A172 (cell line): ENCODE results near the gene HMCN1. TPM values are rescaled to one million over a fixed set of nuclear protein-coding genes. Genes with fewer than 3 reads are reported as not detected.

Experiments
- DNase-seq: peaks from one replicate; pipeline ENCODE4 v3.0.0-alpha.2; 2015; ENCODE audit warnings: low spot score
- total RNA-seq: library from RNA; depleted of rRNA; stranded (reverse); fragments of >200 nt; shearing (Covaris generic); gene quantifications from 2 replicates; pipeline ENCODE4 v1.2.3, GENCODE V29; 2014; rRNA removed

Gene HMCN1
- 0.55 and 1.6 TPM in 2 replicates for total RNA-seq

DNA sequence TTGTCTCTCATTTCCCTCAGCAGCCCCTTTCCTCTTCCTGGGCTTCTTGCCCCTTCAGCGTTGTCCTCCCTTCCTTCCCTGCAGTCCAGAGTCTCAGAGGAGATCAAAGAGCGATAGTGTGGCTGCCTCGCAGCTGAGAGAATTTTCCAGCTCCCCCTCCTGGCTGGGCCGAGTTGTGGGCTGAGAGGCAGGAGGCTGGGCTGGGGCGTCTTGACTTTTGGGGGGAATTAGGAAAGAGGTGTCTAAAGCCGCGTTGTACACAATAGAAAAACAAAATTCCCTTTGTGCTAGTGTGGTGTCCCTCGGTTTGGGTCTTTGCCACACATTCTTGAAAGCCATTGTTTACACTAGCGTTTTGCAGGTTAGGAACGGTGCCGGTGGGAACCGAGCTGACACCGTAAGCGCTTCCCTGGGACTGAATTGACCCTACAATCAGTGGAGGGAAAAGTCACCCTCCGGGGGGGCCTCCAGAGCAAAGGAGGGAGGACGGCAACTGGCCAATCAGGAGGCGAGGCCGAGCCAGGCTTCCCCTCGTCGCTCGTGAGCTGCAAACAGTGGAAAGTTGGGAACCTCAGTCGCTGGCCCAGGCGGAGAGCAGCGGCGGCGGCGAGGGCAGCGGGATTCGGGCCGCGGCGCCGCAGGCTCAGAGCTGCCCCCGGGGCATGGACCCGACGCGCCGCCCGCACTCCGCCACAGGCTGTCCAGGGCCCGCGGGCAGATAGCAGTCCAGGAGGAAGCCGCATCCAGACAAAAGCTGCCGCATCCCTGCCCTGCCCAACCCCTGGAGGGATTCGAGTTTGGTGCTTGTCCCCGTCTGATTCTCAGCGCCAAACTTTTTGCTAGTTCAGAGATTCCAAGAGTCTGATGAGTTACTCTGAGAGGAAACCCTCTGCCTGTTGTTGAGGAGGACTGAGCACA lies at the start of gene HMCN1:
Gene HMCN1 (plus strand): TSS at position 574 of the 918 bp plus-strand sequence. CDS start 389 bp downstream, outside the sequence.
- DNase-seq: peak; percentile 61

DNA sequence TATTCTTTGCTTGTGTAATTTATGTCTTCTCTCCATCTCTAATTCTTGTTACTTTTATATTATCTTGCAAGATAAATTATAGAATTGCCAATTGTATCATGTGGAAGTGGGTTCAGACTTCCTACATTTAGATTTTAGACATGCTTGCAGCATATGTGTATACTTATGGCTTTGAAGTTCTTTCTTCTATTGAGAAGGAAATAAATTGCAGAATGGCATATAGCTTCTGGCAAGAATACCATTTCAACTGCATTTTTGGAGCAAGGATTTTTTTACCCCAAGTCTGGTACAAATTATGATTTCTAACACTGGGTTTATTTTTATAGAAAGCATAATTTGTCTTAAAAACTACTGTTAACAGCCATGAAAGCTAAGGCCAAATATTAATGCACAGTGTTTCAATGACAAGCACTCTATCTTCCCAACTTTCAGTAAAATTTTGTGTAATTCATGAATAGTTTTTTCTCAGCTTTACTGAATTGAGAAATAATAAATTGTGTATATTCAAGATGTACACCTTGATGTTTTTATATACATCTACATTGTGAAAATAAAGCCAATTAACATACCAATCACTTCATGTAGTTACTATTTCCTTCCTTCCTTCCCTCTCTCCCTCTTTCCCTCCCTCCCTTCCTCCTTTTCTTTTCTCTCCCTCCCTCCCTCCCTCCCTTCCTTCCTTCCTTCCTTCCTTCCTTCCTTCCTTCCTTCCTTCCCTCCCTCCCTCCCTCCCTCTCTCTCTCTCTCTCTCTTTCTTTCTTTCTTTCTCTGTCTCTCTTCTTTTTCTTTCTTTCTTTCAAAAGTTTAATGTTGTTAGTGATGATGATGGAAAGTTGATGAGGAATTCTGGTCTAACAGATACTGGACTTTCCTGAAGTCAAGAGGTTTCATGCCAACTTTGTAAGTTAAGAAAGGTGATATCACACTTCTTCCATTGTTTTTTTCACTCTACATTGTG lies 47.1 kb upstream of the HMCN1 start:
- DNase-seq: no peak

DNA sequence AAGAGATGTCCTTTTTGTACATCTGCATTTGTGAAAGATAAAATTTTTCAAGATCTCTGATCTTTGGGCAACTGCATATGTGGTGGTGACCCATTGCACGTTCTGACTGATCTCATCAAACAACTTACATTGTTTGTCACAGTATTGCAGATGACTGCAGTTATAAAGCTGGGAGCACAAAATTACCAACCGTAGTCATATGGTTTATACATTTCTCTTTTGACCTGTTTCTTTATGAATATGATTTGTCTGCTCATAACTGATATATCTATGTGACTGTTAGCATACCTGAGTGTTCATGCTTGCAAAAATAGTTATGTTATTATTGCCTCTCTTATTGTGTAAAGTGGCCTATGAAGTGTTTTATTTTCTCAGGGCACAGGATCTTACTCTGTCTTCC lies 43.7 kb upstream of the HMCN1 start:
- DNase-seq: no peak

DNA sequence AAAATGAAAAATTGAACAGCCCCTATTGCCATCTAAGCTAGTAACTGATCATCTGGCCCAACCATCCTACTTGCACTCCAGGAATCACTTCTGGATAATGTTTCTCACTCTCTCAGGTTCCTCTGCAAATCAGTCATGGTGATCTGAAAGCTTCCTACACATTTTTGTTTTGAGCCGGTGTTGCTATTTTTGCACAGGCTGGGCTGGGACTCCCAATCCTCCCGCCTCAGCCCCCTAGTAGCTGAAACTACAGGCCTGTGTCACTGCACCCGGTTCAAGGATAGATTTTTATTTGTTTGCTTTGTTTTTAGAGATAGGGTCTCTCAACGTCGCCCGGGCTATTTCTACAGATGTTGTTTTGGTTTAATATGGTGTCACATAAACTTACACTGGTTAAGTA lies 40.5 kb upstream of the HMCN1 start:
- no peak for DNase-seq

DNA sequence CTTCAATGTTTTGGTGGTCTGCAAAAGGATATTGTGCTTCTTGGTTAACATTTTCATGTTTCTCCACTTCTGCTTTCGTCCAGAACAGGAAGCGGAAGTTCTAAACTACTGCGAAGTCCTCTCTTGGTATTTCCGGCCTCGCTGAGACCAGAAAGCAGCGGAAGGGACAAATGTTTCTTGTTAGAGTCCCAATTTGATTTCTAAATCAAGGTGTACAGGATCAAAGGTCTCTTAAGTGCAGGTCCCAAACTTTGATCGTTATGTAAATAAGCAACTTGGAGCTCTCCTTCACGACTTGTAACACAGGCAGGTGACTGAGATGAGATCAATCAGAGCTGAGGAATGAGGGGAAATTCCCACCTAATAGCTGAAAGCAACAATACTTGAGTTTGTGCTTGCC lies 40.1 kb upstream of the HMCN1 start:
- no peak for DNase-seq

DNA sequence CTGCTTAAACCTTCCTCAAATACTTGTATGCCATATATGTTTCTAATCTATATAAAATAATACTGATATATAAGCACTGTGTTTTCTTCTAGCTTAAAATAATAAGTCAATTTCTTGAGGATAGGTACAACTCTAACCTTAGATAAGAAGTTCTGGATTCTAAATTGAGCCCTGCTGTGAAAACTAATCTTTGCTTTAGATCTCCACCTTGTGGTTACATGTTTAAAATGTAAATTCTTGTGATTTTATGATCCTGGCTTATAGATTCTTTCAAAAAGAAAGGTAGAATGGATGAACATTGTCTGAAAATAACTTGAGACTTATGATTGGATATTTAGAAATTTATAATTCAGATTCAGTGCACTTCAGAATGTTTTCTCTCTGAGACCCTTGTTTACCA lies 38.9 kb upstream of the HMCN1 start:
- no peak for DNase-seq

DNA sequence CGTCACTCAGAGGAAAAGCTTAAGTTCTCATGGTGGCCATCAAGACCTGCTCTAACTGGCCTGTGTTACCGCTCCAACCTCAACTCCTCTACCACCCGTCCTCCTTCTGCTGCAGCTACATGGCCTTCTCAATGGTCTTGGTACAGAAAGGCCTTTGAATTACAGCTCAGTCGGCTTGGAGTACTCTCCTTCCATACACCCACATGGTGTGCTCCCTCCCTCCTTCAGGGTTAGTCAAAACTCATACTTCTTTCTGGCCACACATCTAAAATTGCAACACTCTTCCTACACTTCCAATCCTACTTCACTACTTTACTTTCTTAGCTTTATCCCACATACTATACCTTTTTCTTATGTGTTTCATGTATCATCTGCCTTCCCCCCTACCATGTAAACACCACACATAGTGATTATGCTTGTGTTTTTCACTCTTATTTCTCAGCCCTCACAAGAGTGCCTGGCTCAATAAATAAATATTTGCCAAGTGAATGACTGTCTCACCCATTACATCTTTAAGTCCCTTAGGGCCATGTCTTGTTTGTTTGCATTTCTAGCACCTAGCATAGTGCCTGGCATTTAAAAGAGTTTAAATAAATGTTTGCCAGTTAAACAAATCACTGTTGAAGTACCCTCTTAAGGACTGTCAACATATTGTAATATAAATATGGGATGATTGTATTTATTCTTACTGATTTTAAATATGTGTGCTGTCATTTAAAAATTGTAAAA lies 37.6 kb upstream of the HMCN1 start:
- DNase-seq: no peak

DNA sequence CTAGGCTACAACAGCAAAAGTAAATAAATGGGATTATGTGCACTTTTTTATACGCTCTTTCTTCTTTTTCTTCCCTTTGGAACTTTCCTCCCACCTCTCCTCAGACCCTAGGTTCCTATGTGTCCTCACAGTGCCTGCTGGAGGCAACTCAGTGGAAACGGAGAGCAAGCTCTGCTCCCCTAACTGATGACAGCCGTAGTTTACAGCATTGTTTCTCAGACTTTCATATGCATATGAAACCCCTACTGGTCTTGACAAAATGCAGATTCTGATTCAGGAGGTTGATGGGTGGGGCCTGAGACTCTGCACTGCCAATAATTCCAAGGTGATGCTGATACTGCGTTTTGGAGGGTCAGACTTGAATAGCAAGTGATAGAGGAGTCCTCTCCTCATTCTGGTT lies 34.3 kb upstream of the HMCN1 start:
- DNase-seq: no peak

DNA sequence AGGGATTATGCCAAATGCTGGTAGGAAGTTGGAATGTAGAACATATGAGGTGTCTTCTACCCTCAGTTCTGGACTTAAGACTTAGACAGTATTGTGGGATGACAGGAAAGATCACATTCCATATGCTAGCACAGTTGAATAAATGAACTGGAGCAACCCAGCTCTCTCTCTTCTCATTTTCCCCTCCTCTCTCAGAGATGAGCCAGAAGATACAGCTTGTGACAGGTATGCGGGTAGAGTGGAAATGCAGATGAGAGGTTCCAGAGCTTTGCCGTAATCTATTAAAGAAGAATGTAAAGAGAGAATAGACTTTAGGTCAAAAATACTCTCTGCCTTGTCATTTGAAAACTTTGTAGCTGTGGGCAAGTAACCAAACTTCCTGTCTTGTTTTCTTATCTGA lies 32.5 kb upstream of the HMCN1 start:
- DNase-seq: no peak

DNA sequence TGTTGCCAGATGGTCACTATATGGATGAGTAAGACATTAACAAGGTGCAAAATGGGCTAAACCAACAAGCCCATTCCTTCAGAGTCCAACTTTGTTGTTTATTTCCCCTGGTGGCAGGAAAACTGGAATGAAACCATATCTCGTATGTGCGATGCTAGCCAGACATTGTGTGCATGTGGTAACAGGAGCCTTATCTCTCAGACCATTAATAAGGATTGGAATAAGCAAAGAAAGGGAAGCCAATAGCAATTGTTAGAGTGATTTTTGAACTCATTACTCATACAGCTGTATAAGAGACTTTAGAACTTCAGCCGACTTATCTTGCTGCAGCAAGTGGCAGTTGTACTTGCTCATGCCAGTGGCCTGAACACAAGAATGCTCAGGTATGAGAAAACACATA lies 30.0 kb upstream of the HMCN1 start:
- no peak for DNase-seq

DNA sequence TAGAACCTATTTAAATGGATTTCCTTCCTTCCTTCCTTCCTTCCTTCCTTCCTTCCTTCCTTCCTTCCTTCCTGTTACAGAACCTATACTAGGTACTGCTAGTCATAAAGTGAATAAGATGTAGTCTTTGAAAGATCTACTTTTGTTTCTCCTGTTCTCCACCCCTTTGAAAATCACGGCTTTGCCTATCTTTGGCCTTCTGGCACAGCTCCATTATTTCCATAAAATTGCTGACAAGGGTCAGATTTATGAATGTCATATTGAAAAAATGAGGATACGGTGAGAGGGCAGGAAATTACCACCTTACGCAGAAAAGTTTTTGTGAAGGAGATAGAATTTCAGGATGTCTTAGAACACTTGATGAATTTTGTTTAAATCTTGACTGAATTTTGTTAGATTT lies 18.1 kb upstream of the HMCN1 start:
- no peak for DNase-seq

DNA sequence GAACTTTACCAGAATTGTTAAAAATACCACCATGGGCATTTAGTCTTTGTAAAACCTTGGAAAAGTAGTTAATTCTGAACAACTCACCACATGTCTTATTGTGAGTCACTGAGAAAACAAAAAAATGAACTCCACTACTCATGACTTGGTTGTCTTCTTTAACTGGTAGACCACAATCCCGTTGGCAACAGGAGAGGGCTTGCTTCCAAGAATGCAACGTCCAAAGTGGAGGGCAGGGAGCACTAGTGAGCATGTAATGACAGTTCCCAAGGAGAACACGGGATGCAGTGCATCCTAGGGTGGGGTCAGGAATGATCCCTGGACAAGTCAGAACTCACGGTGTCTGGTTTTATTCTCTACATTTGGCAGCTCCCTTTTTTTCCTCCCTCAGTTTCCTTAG lies 15.2 kb upstream of the HMCN1 start:
- DNase-seq: peak; percentile 97

DNA sequence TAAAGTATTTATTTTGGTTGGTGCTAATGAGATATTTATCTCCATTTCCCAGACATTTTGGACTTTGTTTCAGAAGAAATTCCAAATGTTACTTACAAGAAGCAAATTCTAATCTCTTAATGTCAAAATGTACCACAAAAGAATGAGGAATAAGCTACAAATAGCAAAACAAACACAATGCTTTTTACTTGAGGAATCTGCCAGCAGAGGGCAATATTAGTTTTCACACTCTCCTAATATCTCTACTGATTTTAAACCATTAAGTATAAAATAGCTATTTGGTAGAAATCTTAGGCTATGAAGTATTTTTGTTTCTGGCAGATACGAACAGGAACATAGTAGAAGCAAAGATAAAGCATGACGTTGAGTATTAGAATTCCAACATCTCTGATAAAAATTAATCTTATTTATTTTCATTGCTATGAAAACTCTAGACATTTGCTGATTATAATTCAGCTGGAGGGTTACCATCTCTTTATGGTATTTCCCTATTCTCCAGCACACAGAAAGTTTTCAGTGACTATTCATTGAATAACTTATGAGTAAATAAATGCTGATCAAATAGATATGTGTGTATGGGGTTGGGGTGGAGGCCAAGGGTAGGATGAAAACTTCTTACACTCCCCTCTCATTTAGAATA lies 13.4 kb upstream of the HMCN1 start:
- DNase-seq: peak; percentile 60

DNA sequence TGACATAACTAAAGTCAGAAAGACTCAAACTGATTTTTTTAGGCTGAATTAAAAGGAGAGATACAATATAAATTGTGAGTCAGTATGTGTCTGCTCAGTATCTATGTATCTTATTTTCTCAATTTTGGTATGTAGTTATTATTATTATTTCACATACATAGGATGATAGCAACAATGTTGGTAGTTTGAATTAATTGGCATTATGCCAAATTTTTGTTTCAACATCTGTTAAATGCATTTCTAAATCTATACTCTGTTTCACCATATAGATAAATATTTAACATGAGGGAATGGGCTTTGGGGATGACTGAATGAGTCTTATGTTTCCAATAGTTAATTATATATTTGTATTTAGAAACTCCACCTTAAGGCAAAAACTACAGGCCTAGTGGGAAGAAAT lies 12.6 kb upstream of the HMCN1 start:
- DNase-seq: no peak

DNA sequence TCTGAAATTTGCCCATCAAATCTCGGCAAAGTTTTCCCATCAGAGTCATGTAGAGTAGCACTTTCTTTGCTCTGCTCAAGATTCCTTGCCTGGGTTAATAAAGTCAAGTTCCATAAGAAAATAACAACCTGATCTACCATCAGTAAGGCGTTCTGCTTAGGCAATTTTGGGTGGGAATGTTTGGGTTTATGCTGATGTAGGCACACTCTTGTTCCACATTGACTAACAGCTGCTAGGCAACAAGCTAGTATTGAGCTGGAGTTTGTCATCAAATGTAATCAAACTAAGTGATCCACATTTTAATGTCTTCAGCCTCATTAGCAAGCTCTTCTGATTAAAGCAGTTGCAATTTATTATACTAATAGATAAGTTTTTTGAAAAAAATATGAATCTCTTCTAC lies 12.1 kb upstream of the HMCN1 start:
- DNase-seq: no peak

DNA sequence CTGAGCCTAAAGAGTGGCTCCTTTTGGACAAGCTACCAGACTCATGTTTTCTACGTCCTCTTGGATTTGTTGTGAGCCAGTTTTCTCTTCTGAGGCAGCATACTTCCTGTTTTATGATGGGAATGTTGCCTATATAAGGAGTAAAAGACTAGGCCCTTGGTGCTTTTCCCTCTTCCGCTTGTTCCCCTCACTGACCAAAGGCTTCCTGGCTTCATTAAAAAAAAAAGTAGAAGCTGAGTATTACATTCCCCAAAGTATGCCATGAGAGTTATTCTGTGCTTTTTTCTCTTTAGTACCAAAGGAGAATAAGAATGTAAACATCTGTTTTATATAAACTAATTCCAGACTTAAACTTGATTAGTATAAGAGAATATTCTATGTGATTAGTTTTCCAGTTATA lies 6.5 kb upstream of the HMCN1 start:
- DNase-seq: no peak

DNA sequence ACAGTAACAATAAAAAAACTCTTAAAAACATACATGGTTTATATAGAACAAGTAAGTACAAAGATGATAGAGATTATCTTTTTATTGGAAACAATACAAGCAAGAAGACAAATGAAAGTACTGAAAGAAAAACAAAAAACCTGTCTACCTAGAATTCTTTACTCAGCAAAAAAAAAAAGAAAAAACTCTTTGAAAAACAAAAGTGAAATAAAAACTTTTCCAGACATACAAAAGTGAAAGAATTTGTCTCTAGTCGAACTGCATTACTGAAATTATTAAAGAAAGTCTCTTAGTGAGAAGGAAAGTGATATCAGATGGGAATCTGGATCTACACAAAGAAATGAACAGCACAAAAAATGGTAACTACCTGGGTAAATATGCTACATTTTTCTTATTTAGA lies 2.7 kb upstream of the HMCN1 start:
- DNase-seq: no peak

DNA sequence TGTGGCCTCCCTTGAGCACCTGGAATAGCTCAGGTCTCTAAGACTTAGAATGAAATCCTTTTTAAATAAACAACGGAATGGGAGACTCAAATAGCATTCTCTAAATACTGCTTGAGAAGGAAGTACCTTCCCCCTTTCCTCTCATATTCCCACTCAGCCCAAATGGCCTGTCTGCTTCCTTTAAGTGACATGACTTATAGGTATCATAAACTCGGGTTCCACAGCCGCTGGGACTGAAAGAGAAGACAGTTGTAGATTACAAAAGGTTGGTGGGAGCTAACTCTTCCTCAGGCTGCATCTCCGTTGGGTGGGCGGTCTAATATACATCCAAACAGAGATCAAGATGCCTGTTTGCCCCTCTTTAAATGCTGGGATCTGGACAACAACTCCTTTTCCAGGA lies 1.2 kb upstream of the HMCN1 start:
- DNase-seq: no peak

DNA sequence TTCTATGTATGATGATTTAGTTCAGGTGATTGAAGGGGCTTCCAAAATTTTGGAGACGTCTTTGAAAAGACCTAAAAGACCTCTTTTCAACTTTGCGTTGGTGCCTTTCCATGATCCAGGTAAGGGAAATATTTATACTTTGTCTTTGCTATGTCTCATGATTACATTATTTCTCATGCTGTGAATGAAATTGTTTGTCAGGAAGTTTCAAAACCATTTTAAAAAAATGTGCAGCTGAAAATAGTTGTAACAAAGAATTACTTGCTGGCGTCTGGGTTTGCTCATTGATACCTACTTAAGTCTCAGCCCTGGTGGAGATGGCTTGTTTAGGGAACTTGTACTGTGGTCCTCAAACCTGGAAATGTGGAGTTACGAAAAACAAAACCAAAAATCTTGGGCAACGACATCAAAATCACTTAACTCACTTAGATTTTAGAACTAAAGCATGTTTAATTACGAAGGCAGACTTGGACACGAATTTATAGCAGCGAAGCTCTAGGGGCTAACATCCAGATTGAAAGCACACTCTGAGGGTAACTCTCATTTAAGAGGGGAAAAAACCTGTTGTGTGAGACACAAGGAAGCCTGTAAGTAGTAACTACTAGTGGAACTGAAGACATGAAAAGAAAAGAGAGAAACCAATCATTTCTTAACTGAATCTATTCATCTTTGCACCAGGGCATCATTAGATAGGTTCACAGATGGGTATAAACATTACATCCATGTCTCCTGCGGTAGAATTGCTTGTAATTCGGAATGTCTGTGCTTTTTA lies 924 bp downstream of the HMCN1 start:
- DNase-seq: no peak

DNA sequence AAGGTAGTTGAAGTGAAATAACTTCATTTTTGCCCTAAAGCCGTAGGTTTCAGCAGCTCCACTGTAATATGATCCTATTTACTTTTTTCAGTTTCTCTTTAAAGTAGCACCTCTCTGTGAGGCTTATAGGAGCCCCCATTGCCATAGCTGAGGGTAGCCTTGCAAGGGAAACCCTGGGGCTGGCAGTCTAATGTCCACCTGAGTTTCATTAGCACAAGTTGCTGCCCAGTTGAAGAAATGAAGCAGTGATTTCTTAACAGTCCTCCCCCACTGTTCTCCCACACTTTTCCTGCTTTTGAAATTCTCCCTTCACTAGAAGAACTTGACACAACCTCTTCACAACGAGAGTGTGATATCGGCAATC lies 1.5 kb downstream of the HMCN1 start:
- DNase-seq: no peak

DNA sequence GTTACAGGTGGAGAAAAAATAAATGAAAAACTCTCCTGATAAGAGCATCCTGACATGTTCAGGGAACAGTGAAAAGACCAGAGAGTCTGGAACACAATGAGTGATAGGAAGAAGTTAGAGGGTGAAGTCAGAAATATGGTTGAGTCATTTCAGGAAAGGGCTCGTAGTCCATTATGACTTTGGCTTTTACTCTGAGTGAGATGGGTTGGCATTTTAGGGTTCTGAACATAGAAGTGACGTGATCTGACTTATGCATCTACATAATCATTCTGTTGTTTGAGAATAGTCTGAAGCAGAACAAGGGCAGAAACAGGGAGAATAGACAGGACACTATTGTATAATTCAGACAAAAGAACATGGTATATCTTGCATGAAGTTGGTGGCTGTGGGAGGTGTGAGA lies 5.8 kb downstream of the HMCN1 start:
- DNase-seq: no peak
